Right lobe of liver (tissue), 4 donors: ENCODE results near the gene PPP1R7.

Source experiments
- CTCF ChIP-seq, 4 donors: fragments of 200-600 bp in 3 of 4; fragments of 450-650 bp in 1 of 4; IDR thresholded peaks; one replicate each; pipeline versions ENCODE4 v1.5.1 to v1.8.0; 2016 to 2022; ENCODE audit warnings: antibody characterized with exemption in 4 of 4, mild to moderate bottlenecking in 2 of 4
- POLR2A ChIP-seq: fragments of 450-650 bp; IDR thresholded peaks from one replicate; pipeline ENCODE4 v1.6.1; 2017; ENCODE audit warnings: antibody characterized with exemption, mild to moderate bottlenecking
- donor health status: DM: no; HTN: no; CAD: no.
- donor health status: DM: no; HTN: no; CAD: no.
- donor health status: DM: no; HTN: yes; CAD: no.

- TF ChIP-seq CTCF (IDR thresholded peaks at IDR 0.05) (no peak), POLR2A (no peak)
Observed at GRCh38 chr2:241173557-241173956, 23.3 kb downstream of the PPP1R7 start.
